ENCODE results near the gene HCN2.

The HCN2 gene

GRCh38 chr19:605061-605971 lies 15.6 kb downstream of the HCN2 start:
- DNase-seq: peak in 1 of 5 experiments; percentile 50

- DNase-seq: no peak
Measured at GRCh38 chr19:607301-608154, 17.8 kb downstream of the HCN2 start.

DNA sequence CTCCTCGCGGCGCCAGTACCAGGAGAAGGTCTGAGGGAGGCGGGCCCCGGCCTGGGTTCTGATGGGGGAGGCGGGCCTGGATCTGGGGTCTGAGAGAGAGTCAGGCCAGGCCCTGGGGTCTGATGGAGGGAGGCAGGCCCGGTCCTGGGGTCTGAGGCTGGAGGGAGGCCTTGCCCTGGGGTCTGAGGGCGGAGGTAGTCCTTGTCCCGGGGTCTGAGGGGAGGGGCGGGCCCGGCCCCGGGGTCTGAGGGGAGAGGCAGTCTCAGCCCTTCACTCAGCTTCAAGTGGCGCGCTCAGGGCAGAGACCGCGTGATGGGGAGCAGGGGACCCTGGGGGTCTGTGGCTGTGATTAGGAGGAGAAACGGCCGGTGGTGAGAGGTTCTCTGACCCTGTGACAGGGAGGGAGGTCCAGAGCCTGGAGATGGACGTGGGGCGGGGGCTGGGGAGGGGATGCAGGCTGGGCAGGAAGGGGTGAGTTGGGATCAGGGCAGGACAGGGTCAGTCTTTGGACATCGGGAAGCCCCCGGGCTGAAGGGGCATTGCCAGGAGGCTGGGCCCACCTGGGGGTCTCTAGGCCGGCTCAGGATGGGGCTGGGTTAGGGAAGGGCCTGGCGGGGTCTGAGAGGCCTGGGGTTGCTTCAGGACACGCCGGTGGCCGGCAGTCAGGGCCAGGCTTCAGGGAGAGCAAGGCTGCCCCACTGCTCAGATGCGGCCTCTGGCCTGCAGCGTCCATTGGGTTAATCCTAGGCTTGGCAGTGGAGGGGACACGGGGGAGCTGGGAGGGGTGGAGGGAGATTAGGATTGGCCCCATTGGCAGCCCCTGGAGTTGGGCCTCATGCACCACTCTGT lies 18.7 kb downstream of the HCN2 start:
- no peak for DNase-seq

GRCh38 chr19:609004-609346 lies 19.3 kb downstream of the HCN2 start:
- no peak for DNase-seq

- peak in 3 of 5 experiments; percentile 35 to 81 (median 44) for DNase-seq
Measured at GRCh38 chr19:610071-610800, 20.6 kb downstream of the HCN2 start.

GRCh38 chr19:610801-611480 lies 21.3 kb downstream of the HCN2 start:
- peak; percentile 15 to 84 (median 55) for DNase-seq

DNA sequence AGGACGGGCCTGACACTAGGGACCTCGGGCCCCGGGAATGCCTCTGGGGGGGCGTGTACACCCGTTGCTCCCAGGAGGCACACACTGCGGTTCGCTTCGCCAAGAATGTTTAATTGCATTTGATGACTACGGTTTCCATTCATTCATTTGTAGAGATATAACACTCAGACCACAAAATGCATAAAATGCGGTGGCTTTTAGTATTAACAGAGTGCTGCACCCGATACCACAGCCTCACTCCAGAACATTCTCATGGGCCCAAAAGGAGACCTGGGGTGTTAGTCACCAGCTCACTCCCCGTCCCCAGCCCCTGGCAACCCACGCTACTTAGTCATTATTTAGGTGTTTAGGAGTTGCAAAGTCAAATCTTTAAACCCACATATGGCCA lies 21.8 kb downstream of the HCN2 start:
- DNase-seq: peak in 3 of 5 experiments; percentile 58 to 67 (median 61)

DNA sequence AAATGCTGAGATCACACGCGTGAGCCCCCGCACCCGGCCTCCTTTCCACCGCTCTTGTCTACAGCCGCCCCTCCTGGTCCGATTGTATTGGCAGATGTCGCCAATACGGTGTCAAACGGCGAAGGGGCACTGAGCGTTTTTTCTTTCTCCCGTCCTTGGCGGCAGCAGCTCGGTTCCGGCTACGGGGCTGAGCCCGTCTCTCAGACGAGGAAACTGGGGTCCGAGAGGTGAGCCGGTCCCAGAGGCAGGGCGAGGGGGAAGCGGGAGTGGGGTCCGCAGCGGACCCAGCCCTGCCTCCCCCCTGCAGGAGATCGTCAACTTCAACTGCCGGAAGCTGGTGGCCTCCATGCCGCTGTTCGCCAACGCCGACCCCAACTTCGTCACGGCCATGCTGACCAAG lies 23.3 kb downstream of the HCN2 start:
- no peak for DNase-seq

DNA sequence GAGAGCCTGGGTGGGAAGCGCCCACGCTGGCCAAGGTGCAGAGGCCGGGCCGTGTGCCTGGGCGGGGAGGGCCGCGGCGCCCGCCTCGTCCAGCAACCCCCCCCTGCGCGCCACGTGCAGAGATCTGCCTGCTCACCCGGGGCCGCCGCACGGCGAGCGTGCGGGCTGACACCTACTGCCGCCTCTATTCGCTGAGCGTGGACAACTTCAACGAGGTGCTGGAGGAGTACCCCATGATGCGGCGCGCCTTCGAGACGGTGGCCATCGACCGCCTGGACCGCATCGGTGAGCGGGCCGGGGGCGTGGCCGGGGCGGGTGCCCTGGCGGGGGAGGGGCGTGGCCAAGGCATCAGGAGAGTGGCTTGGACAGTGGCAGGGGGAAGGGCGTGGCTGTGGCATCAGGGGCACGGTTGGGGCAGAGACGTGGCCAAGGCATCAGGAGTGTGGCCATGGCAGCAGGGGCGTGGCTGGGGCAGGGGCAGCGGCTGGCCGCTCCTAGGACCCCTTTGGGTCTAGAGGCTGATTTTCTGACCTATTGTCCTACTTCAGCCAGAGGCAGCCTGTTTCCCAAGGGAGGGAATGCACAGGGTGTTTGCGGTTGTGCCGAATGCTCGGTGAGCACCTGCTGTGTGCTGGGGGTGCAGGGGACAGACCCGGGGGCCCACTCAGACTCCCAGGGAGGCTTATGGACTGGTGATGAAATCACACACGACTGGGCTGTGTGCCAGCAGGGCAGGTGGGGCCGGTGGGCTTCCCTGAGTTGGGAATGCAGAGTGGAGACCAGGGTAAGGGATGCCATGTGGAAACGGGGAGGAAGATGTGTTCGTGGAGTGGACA lies 24.3 kb downstream of the HCN2 start:
- DNase-seq: no peak

DNA sequence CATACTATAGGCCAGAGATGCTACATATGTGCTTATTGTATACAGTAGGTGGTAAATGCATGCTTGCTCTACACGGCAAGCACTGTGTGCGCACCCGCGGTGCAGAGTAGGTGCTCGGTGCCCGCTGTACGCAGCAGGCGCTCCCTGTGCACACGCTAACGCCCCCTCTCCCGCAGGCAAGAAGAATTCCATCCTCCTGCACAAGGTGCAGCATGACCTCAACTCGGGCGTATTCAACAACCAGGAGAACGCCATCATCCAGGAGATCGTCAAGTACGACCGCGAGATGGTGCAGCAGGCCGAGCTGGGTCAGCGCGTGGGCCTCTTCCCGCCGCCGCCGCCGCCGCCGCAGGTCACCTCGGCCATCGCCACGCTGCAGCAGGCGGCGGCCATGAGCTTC lies 25.9 kb downstream of the HCN2 start:
- DNase-seq: no peak

- no peak for DNase-seq
Measured at GRCh38 chr19:616062-616700, 26.5 kb downstream of the HCN2 start.

DNA sequence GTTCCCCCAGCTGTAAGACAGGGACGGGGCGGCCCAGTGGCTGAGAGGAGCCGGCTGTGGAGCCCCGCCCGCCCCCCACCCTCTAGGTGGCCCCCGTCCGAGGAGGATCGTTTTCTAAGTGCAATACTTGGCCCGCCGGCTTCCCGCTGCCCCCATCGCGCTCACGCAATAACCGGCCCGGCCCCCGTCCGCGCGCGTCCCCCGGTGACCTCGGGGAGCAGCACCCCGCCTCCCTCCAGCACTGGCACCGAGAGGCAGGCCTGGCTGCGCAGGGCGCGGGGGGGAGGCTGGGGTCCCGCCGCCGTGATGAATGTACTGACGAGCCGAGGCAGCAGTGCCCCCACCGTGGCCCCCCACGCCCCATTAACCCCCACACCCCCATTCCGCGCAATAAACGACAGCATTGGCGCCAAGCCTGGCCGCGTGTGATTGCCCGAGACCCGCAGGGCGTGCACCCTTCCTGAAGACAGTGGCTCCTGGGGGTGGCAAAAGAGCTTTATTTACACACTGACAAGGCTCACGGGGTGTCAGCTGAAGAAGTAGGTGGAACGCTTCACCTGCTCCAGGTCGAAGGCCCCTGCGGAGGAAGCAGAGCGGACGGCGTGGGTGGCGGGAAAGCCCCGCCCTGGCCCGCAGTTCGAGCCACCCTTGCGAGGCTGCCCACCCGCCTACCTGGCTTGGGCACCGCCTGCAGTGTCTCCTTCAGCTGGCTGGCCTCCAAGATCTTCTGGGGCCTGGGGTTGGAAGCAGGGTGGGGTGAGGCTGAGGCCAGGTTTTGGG lies 27.3 kb downstream of the HCN2 start:
- DNase-seq: no peak

GRCh38 chr19:617551-618246 lies 28.0 kb downstream of the HCN2 start:
- no peak for DNase-seq

DNA sequence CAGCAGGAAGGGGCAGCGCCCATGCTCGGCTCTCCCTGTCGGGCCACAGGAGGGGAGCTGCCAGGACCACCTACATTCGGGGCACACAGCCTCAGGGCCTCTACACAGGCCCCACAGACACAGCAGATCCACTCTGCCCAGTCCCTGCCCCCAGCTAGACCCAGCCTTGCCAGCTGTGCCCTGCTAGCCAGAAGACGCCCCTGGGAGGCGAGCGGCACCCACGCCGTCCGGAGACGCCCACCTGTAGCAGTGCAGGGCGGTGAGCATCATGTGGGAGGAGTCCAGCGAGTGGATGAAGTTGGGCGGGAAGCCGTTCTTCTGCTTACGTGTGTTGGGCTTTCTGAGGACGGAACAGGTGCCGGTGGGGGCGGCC lies 28.6 kb downstream of the HCN2 start:
- DNase-seq: no peak

GRCh38 chr19:618674-619285 lies 29.1 kb downstream of the HCN2 start:
- DNase-seq: no peak

DNA sequence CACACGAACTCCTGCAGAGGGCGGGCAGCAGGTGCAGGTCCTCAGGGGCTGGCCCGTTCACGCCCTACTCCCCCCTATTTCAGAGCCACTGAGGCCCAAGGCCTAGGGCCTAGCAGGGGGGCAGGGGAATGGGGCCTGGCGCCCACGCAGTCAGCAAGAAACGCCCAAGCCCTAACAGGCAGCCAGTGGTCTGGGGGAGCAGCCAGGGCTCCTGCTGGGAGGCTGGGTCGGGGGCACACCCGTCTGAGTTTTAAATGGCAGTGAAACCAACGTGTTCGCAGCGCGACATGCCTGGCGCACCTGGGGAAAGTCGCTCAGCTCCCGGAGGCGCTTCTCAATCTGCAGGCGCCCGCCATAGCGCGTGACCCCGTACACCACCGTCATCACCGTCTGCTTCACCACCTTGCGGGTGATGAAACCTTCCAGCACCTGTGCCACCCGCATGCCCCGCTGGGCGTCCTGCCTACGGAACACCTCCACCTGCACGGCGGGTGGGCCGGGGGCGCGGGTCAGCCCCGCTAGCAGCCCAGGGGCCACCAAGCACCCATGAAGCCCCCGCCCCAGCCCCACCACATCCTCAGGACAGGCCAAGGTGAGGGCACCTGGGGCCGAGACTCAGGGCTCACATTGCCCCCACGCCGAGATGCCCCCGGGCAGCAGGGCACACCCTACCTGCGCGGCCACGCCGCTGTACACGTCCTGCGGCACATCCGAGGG lies 29.8 kb downstream of the HCN2 start:
- DNase-seq: no peak

- DNase-seq: no peak
Measured at GRCh38 chr19:620166-620862, 30.6 kb downstream of the HCN2 start.
